NCI-H2227 (cell line): ENCODE measurements around the gene OBI1.

Source experiments
- DNase-seq: peaks from one replicate; lab custom pipeline; 2025; ENCODE audit not compliant: unreplicated experiment; lab: John Stamatoyannopoulos, UW

OBI1 gene

GRCh38 chr13:78658630-78659449 lies at the start of gene OBI1:
OBI1 (minus strand) TSS chr13:78659155; CDS start chr13:78659120, 35 bp downstream.
- peak; percentile 90 for DNase-seq

- DNase-seq = no peak
Measured at GRCh38 chr13:78701383-78701782, 42.4 kb upstream of the OBI1 start.

GRCh38 chr13:78700121-78700910 lies 41.4 kb upstream of the OBI1 start:
- DNase-seq = no peak

GRCh38 chr13:78689011-78689410 lies 30.1 kb upstream of the OBI1 start:
- no peak for DNase-seq

- no peak for DNase-seq
Measured at GRCh38 chr13:78686461-78686860, 27.5 kb upstream of the OBI1 start.

- no peak for DNase-seq
Measured at GRCh38 chr13:78680576-78681350, 21.8 kb upstream of the OBI1 start.

GRCh38 chr13:78680115-78680561 lies 21.2 kb upstream of the OBI1 start:
- DNase-seq = no peak

- DNase-seq = no peak
Measured at GRCh38 chr13:78679329-78679728, 20.4 kb upstream of the OBI1 start.

- DNase-seq = no peak
Measured at GRCh38 chr13:78675112-78675511, 16.2 kb upstream of the OBI1 start.

- DNase-seq = no peak
Measured at GRCh38 chr13:78674638-78675037, 15.7 kb upstream of the OBI1 start.

- no peak for DNase-seq
Measured at GRCh38 chr13:78662467-78662866, 3.5 kb upstream of the OBI1 start.

GRCh38 chr13:78660495-78660857 lies 1.5 kb upstream of the OBI1 start:
- DNase-seq = no peak

GRCh38 chr13:78659732-78660494 lies 958 bp upstream of the OBI1 start:
- DNase-seq = no peak

- DNase-seq = no peak
Measured at GRCh38 chr13:78659450-78659730, 435 bp upstream of the OBI1 start.

- peak; percentile 33 for DNase-seq
Measured at GRCh38 chr13:78657699-78658629, 991 bp downstream of the OBI1 start.

- no peak for DNase-seq
Measured at GRCh38 chr13:78655906-78656305, 3.0 kb downstream of the OBI1 start.

GRCh38 chr13:78655007-78655406 lies 3.9 kb downstream of the OBI1 start:
- no peak for DNase-seq

- no peak for DNase-seq
Measured at GRCh38 chr13:78652651-78653050, 6.3 kb downstream of the OBI1 start.

- DNase-seq = no peak
Measured at GRCh38 chr13:78650717-78651083, 8.3 kb downstream of the OBI1 start.
